Kidney (tissue), 22 donors: Measurements from ENCODE around the gene ANKRD31. TPM values are rescaled to one million over a fixed set of nuclear protein-coding genes. Genes with fewer than 3 reads are reported as not detected.
A peak's percentile ranks its signal among the peaks of the same experiment; 100 is the strongest.

Source experiments
- DNase-seq, 5 donors: peaks; one replicate each; pipeline ENCODE4 v3.0.0-alpha.2; 2013 to 2020
- FAIRE-seq: peaks from 2 replicates; lab custom pipeline; 2012; peaks lifted over from hg19 to GRCh38; lab: Jason Lieb, UNC
- H3K27ac ChIP-seq, 2 donors: one replicate each; pipeline ENCODE4 v1.7.0; 2013; ENCODE audit warnings: low read depth in 2 of 2, low read length in 2 of 2, inconsistent platforms in 1 of 2
- H3K27me3 ChIP-seq: one replicate; pipeline ENCODE4 v1.7.1; 2013; ENCODE audit warnings: low read length, inconsistent platforms; ENCODE audit not compliant: control insufficient read depth, insufficient read depth
- H3K36me3 ChIP-seq, 3 donors: one replicate each; pipeline versions ENCODE4 v1.7.0 to v1.7.1; 2013; ENCODE audit warnings: low read length in 3 of 3, control low read depth in 1 of 3, inconsistent platforms in 1 of 3; ENCODE audit not compliant: insufficient read depth in 3 of 3, control insufficient read depth in 2 of 3
- H3K4me1 ChIP-seq, 3 donors: one replicate each; pipeline versions ENCODE4 v1.7.0 to v1.7.1; 2013; ENCODE audit warnings: low read length in 3 of 3, inconsistent platforms in 1 of 3, low read depth in 1 of 3; ENCODE audit not compliant: control insufficient read depth in 2 of 3, insufficient read depth in 2 of 3
- H3K4me3 ChIP-seq, 3 donors: one replicate each; pipeline versions ENCODE4 v1.7.0 to v1.8.1; 2013; ENCODE audit warnings: low read length in 3 of 3, control low read depth in 1 of 3, inconsistent platforms in 1 of 3
- H3K9ac ChIP-seq, 3 donors: one replicate each; pipeline versions ENCODE4 v1.7.0 to v1.7.1; 2013; ENCODE audit warnings: low read length in 3 of 3, control low read depth in 1 of 3, inconsistent platforms in 1 of 3
- H3K9me3 ChIP-seq, 3 donors: one replicate each; pipeline versions ENCODE4 v1.7.0 to v1.7.1; 2013; ENCODE audit warnings: low read length in 3 of 3, control low read depth in 1 of 3, inconsistent platforms in 1 of 3; ENCODE audit not compliant: control insufficient read depth in 2 of 3, insufficient read depth in 1 of 3
- intact Hi-C: fragments of 100-400 bp; cut with DNase I; formaldehyde crosslinking; loops from one replicate; pipeline ENCODE4 v1.11.1; 2022
- long read RNA-seq, 10 donors: library from polyadenylated mRNA in 1 of 10; unstranded in 1 of 10; transcript quantifications; one replicate each; pipeline ENCODE4 v2.0.0 and lab custom pipeline, GENCODE V29; 2021 to 2026
- polyA plus RNA-seq: library from polyadenylated mRNA; stranded (reverse); fragments of 350-450 nt; fragmentation: Illumina TruSeq; extraction: RNeasy Lipid Tissue Mini Kit (QIAGEN cat#74804); gene quantifications from one replicate; pipeline ENCODE4 v1.2.3, GENCODE V29; 2014; ENCODE audit warnings: low read depth, low replicate concordance; ENCODE audit not compliant: insufficient read depth
- total RNA-seq: library from RNA; stranded (reverse); fragmentation: NEBNext Ultra II Directional; extraction: Animal tissue kit (Norgen Biotek cat#: 25700); gene quantifications from one replicate; pipeline ENCODE4 v1.2.1, GENCODE V29; 2021
- TF ChIP-seq, protein P1 (sequence below): IDR thresholded peaks from 3 replicates; pipeline ENCODE4 v1.5.1; 2012; ENCODE audit warnings: mild to moderate bottlenecking, moderate library complexity, borderline replicate concordance; ENCODE audit not compliant: insufficient read depth; ENCODE audit errors: extremely low read depth
- donor health status: control.
- donor health status: control.
- donor health status: control.
- donor health status: control.
- donor health status: control.
- donor health status: DM: yes; HTN: yes; CAD: no.
- donor health status: Normal renal cell carcinoma (clear cell type).

ANKRD31 gene, protein sequence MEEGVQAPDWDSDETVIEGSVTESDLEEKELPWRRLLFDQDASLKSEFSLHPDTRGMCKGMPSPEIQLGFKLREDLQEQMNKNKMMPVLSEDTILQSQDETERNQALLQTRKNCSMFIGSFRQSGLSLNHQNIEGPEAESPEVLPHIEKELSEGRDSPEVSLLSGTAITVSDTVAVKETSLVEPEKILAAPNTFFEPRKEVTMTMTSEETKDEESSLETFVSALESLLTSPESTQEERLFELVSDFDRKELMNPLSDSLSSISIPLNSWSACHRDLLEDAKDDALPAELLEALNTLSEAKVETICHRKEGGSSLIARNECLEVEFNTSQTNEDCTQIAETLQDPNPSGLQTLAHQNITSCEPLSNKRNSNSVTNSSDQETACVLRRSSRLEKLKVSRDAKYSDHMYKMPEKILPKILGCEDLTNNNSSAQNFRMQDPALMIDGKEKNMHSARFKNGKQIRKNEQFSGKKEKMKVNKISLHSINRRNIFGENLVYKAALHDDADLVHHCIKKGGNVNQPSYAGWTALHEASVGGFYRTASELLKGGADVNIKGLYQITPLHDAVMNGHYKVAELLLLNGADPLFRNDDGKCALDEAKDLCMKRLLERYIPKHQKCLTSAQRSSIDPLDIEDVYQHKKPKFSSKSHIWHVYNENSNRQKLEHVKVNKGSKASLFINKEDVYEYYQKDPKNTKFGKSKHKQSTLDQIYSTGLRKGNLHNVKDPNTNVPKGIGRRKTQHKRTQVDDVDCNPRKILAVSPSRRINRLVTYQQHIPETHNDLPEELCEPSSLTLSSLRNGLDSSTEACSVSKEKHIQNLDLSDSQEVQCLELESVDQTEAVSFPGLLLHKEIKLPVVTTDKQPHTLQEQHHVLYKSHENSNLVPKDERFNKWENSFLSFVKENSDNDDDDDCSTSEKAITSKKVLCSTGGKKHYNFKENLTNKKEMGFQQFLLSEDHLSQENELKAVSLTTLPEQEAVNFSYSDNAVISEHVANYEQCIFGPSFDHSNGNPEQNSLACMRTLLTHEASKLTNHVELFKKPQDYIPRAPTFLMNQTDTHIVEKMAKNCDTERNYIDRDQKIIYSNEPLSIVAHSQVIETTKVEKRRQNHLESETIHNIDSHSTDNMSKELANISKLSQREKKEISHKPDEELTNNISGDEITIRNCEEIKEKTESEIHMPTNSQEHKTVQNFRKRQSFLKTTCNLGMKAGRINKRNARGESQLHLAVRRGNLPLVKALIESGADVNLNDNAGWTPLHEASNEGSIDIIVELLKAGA (N-terminal part only)
- total RNA-seq, result 0.38 TPM
- polyA plus RNA-seq, result 0.17 TPM
- long read RNA-seq, donor 1, result 0 reads
- long read RNA-seq, donor 2, result 0 reads
- long read RNA-seq, donor 3, result 0 reads
- long read RNA-seq, donor 4, result 0 reads
- long read RNA-seq, donor 5, result 0 reads
- long read RNA-seq, donor 6, result 0 reads
- long read RNA-seq, donor 7, partial matches to known transcripts, result 0 of 1 reads
- long read RNA-seq, donor 7, other reads (novel, unspliced or antisense), result 1 of 1 reads
- long read RNA-seq, donor 8, result 0 reads
- long read RNA-seq, donor 9, result 0 reads
- long read RNA-seq, donor 10, result 0 reads

DNA sequence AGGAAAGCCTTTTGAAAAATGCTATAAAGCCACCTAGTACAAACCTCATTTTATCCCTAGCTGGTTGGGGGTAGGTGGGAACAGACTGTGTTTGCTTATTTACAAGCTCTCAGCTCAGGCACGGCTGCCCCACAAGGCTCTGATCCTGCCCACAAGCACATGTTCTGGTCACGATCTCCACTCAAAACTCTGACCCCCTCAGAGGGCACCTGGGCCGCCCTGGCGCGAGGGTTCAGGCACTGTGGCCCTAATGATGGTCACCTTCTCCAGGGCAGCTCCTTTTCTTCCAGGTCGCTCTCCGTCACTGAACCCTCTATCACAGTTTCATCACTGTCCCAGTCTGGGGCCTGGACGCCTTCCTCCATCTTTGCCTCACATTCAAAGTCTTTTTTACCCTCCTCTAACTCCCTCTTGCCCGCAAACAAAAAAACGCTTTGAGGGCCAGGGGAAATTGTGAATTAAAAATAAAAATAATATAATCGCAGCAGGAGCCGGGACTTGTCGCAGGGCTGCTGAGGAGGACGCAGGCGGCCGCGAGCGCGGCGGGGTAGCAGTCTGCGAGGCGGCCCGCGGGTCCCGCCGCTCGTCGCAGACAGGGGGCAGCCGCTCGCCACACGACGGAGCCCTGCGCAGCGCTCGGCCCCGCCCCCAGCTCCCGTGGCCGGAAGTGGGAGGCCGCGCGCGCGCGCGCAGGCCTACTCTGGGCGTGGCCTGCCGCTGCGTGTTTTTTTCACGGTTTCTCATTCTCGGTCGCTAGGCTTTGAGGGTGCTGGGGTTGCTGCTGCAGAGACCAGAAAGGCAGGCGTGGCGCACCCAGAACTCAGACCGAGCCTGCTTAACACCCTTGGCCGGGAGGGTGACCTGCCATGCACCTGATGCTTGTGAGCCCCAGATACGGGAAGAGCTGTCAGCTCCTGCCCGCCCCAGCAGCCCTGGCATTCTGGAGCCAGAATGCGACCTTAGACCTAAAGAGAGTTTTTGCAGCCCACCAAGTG lies at the start of gene ANKRD31:
Gene ANKRD31, minus strand, starts transcription at position 557 of the 995 bp plus-strand sequence. Its CDS starts 192 bp downstream, at position 365.
- Histone ChIP-seq H3K9me3 (no peaks in the 10 kb centered on the region), H3K4me3 (peak within 1 kb of the TSS; percentile 80 to 92 (median 91)), H3K36me3 (no peaks in the 10 kb centered on the region), H3K27me3 (no peaks in the 10 kb centered on the region), H3K27ac (peak within 1 kb of the TSS; percentile 75 to 86), H3K4me1 (peaks cover 0 to 8% (median 4%) of the 10 kb centered on the region in 3 donors), H3K9ac (peak within 1 kb of the TSS; percentile 60 to 89 (median 85))
- TF ChIP-seq, protein P1, sequence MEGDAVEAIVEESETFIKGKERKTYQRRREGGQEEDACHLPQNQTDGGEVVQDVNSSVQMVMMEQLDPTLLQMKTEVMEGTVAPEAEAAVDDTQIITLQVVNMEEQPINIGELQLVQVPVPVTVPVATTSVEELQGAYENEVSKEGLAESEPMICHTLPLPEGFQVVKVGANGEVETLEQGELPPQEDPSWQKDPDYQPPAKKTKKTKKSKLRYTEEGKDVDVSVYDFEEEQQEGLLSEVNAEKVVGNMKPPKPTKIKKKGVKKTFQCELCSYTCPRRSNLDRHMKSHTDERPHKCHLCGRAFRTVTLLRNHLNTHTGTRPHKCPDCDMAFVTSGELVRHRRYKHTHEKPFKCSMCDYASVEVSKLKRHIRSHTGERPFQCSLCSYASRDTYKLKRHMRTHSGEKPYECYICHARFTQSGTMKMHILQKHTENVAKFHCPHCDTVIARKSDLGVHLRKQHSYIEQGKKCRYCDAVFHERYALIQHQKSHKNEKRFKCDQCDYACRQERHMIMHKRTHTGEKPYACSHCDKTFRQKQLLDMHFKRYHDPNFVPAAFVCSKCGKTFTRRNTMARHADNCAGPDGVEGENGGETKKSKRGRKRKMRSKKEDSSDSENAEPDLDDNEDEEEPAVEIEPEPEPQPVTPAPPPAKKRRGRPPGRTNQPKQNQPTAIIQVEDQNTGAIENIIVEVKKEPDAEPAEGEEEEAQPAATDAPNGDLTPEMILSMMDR, result peak; percentile 90
- FAIRE-seq (no peak), DNase-seq (peak; percentile 87 to 96 (median 92))
- intact Hi-C loops, result no loop called here

DNA sequence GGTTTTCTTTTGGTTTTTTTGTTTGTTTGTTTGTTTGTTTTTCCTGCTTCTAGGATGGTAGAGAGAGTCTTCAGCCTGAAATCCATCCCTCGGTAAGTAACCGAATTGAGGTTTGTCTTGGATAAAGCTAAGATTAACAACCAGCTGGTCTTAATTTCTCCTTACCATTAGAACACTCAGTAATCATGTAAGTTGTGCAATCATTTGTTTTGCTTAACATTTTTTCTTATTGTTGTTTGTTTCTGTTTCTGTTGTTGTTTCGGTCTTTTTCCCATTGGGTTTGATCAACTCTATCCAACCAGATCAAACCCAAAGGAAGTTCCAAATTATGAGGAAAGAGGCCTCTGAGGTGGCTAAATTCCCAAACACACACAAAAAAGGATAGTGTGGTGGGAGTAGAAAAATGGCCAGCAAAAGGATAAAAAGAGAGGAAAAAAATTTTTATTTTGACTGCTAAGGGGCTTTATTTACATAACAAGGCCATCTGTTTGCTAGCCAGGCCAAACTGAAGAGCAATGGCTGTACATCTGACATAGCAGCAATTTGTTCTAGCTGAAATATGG lies 49.6 kb upstream of the ANKRD31 start:
- Histone ChIP-seq H3K4me3 (no peak overlapping the region), H3K4me1 (no peaks in the 10 kb centered on the region), H3K36me3 (no peaks in the 10 kb centered on the region), H3K27ac (no peak overlapping the region), H3K9ac (no peak overlapping the region), H3K27me3 (no peaks in the 10 kb centered on the region), H3K9me3 (no peaks in the 10 kb centered on the region)
- FAIRE-seq (no peak), DNase-seq (no peak)
- TF ChIP-seq, protein P1, result no peak
- intact Hi-C loops, result no loop called here
